HepG2 (cell line): ENCODE data around the gene C11orf91. TPM values are rescaled to one million over a fixed set of nuclear protein-coding genes. Genes with fewer than 3 reads are reported as not detected.

ENCODE experiments used
- ATAC-seq: fragments of 200-7000 bp; cut with Tn5 transposase; 3 replicates; pipeline ENCODE4 v1.9.1; 2020; ENCODE audit warnings: mild to moderate bottlenecking, moderate library complexity
- BruUV-seq: library from RNA; stranded (reverse); fragments of 400-500 nt; replicated peaks from 2 replicates; lab custom pipeline; 2021; lab: Mats Ljungman, UMichigan
- CTCF ChIA-PET: fragments of 300-600 bp; formaldehyde crosslinking; extraction: SDS; loops from one replicate; lab custom pipeline; 2021; ENCODE audit warnings: low total read pairs, inconsistent platforms, low intra/inter-chr PET ratio; lab: Yijun Ruan, JAX
- POLR2A ChIA-PET: fragments of 350-600 bp; sonication (Branson Sonifier 250); formaldehyde crosslinking; loops from one replicate; lab custom pipeline; 2020; ENCODE audit warnings: antibody characterized with exemption, inconsistent platforms; lab: Yijun Ruan, JAX
- DNase-seq: peaks from one replicate; pipeline ENCODE4 v3.0.0-alpha.2; 2015; ENCODE audit warnings: low spot score
- FAIRE-seq: peaks from 3 replicates; lab custom pipeline; 2011; peaks lifted over from hg19 to GRCh38; lab: Jason Lieb, UNC
- H2AFZ ChIP-seq: one replicate; pipeline ENCODE4 v1.6.1; 2011; ENCODE audit warnings: low read length, inconsistent platforms
- H3K27ac ChIP-seq: fragments of 300-600 bp; 3 replicates; pipeline ENCODE4 v1.8.0; 2011; ENCODE audit warnings: mixed run types, mild to moderate bottlenecking, mixed read lengths, low read length, inconsistent platforms; ENCODE audit not compliant: insufficient read depth; ENCODE audit errors: extremely low read length
- H3K27me3 ChIP-seq, 2 experiments: fragments of 200-600 bp in 1 of 2; 2 replicates in 1 of 2; 3 replicates in 1 of 2; pipeline versions ENCODE4 v1.6.0 to v1.8.0; 2011; ENCODE audit warnings: low read length in 2 of 2, mild to moderate bottlenecking in 2 of 2, moderate library complexity in 2 of 2, inconsistent platforms in 1 of 2; ENCODE audit not compliant: insufficient read depth in 2 of 2, control insufficient read depth in 1 of 2
- H3K36me3 ChIP-seq, 2 experiments: fragments of 200-600 bp in 1 of 2; replicated peaks in 1 of 2; 2 replicates in 1 of 2; 3 replicates in 1 of 2; pipeline versions ENCODE4 v1.5.1 to v1.8.0; 2011; ENCODE audit warnings: low read length in 2 of 2, inconsistent platforms in 1 of 2; ENCODE audit not compliant: insufficient read depth in 2 of 2, control insufficient read depth in 1 of 2
- H3K4me1 ChIP-seq: 2 replicates; pipeline ENCODE4 v1.5.1; 2012; ENCODE audit warnings: low read length, inconsistent platforms; ENCODE audit not compliant: insufficient read depth
- H3K4me2 ChIP-seq: 2 replicates; pipeline ENCODE4 v1.6.0; 2011; ENCODE audit warnings: low read depth, low read length, inconsistent platforms
- H3K4me3 ChIP-seq, 3 experiments: fragments of 200-600 bp in 1 of 3; sonication (generic), shearing (Covaris generic) in 1 of 3; replicated peaks in 1 of 3; 2 replicates each; pipeline ENCODE4 v1.5.1; 2011 to 2016; ENCODE audit warnings: low read length in 3 of 3, inconsistent platforms in 2 of 3, low read depth in 2 of 3, mild to moderate bottlenecking in 2 of 3, control low read depth in 1 of 3, mixed read lengths in 1 of 3; ENCODE audit not compliant: insufficient read depth in 1 of 3
- H3K79me2 ChIP-seq: one replicate; pipeline ENCODE4 v1.6.1; 2011; ENCODE audit warnings: low read length, inconsistent platforms; ENCODE audit not compliant: insufficient read depth
- H3K9ac ChIP-seq: 2 replicates; pipeline ENCODE4 v1.6.0; 2011; ENCODE audit warnings: mild to moderate bottlenecking, low read depth, low read length, inconsistent platforms; ENCODE audit not compliant: insufficient read depth
- H3K9me3 ChIP-seq: 2 replicates; pipeline ENCODE4 v1.5.1; 2012; ENCODE audit warnings: mild to moderate bottlenecking, low read length
- H4K20me1 ChIP-seq: 2 replicates; pipeline ENCODE4 v1.6.0; 2011; ENCODE audit warnings: inconsistent platforms, mild to moderate bottlenecking, low read length, moderate library complexity; ENCODE audit not compliant: insufficient read depth
- ARHGAP35 ChIP-seq: sonication (generic); formaldehyde crosslinking; IDR thresholded peaks from 2 replicates; pipeline ENCODE4 v1.9.0; 2022; ENCODE audit warnings: mild to moderate bottlenecking, inconsistent platforms, moderate library complexity, missing genetic modification reagents, borderline replicate concordance
- CTCF ChIP-seq: sonication (generic); formaldehyde crosslinking; IDR thresholded peaks from 2 replicates; pipeline ENCODE4 v1.5.0; 2020; ENCODE audit warnings: mild to moderate bottlenecking, missing genetic modification reagents, moderate library complexity
- EHMT2 ChIP-seq: fragments of 200-600 bp; sonication (generic); IDR thresholded peaks from 2 replicates; pipeline ENCODE4 v1.7.0; 2017; ENCODE audit warnings: antibody characterized with exemption, low read depth, low read length, borderline replicate concordance
- MAFK ChIP-seq, 2 experiments: IDR thresholded peaks in 1 of 2; conservative IDR thresholded peaks in 1 of 2; 2 replicates each; pipeline ENCODE4 v1.6.1; 2011; ENCODE audit warnings: improper control_type of control experiment in 2 of 2, low read length in 2 of 2
- SMC3 ChIP-seq: IDR thresholded peaks from 2 replicates; pipeline ENCODE4 v1.6.1; 2011; ENCODE audit warnings: low read length, improper control_type of control experiment
- STAG1 ChIP-seq: sonication (generic); formaldehyde crosslinking; IDR thresholded peaks from 2 replicates; pipeline ENCODE4 v1.4.0; 2020; ENCODE audit warnings: missing genetic modification reagents
- ZBTB7B ChIP-seq: sonication (generic); formaldehyde crosslinking; IDR thresholded peaks from 2 replicates; pipeline ENCODE4 v1.4.0; 2020; ENCODE audit warnings: missing genetic modification reagents
- ZNF672 ChIP-seq: sonication (generic); formaldehyde crosslinking; IDR thresholded peaks from 2 replicates; pipeline ENCODE4 v1.8.1; 2022; ENCODE audit warnings: missing genetic modification reagents
- WGBS: methylation state at CpG from one replicate; pipeline ENCODE4 v1.1.6; 2017; ENCODE audit warnings: low lambda C conversion rate; 5-methylcytosine and 5-hydroxymethylcytosine counted together
- in situ Hi-C: cut with HindIII; loops from 2 replicates; pipeline ENCODE4 v1.10.0; 2017; ENCODE audit warnings: low pct_unique_long_range_greater_than_20kb; ENCODE audit not compliant: extremely low pct_ligation_motif_present
- intact Hi-C: fragments of 100-400 bp; cut with micrococcal nuclease; formaldehyde crosslinking; loops from one replicate; pipeline ENCODE4 v1.10.0; 2022; ENCODE audit not compliant: unreplicated experiment
- polyA plus RNA-seq, 8 experiments: library from polyadenylated mRNA; depleted of rRNA in 3 of 8; stranded (reverse) in 7 of 8; unstranded in 1 of 8; fragments of >200 nt; fragmentation: Illumina TruSeq in 4 of 8; extraction: Trizol in 4 of 8; gene quantifications; 2 replicates each; pipeline versions ENCODE4 v1.2.1 to v1.2.3, GENCODE V29; 2011 to 2016; ENCODE audit warnings: low read depth in 4 of 8, missing spikeins in 1 of 8, mixed read lengths in 1 of 8; ENCODE audit not compliant: insufficient read depth in 1 of 8
- total RNA-seq, 5 experiments: library from RNA; depleted of rRNA; stranded (reverse); fragments of >200 nt; fragmentation: Illumina TruSeq; extraction: Trizol; gene quantifications; 2 replicates each; pipeline ENCODE4 v1.2.3, GENCODE V29; 2016; ENCODE audit warnings: low read depth in 1 of 5
- TF ChIP-seq, protein P1 (sequence below): sonication (generic); formaldehyde crosslinking; IDR thresholded peaks from 2 replicates; pipeline ENCODE4 v1.9.0; 2022; ENCODE audit warnings: missing genetic modification reagents, mild to moderate bottlenecking, borderline replicate concordance
- TF ChIP-seq, protein P2 (sequence below), 2 experiments: IDR thresholded peaks; 2 replicates each; pipeline ENCODE4 v1.6.1; 2011 to 2012; ENCODE audit warnings: low read length in 2 of 2, borderline replicate concordance in 1 of 2, low read depth in 1 of 2, mild to moderate bottlenecking in 1 of 2, moderate library complexity in 1 of 2

Gene C11orf91
- total and polyA plus RNA-seq, 2 of the 13 experiments (the other 11 are each of a cell fraction or from before 2014, with no cell fraction given): 0.35 TPM; not detected in 1

DNA sequence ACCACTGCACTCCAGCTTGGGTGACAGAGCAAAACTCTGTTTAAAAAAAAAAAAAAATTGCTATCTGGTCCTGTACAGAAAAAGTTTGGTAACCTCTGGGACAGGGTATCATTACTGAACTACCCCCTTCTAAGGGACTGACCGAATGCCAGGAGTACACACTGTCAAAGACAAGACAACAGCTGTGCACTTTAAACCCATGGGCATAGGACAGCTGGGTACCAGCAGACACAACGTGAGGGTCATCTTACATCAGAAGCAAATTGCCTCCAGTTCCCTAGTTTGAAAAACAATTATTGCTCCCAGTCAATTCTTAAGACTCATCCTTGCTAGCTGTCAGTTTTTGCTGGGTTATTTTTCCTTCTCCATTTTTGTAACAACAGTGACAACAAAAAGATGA is 17.8 kb upstream of the C11orf91 start:
- H3K9ac ChIP-seq: no peak overlapping the region
- TF ChIP-seq MAFK (conservative IDR thresholded peaks at IDR 0.05 in 1 of 2, IDR thresholded peaks at IDR 0.05 in 1 of 2; ENCODE audit: low read length in 2 of 2) (no peak), ZNF672 (CRISPR knock-in tag) (no peak)
- 81% methylated on average over 2 of the region's 2 CpGs for WGBS
- intact Hi-C loops: no loop called here
- FAIRE-seq: no peak
- H3K4me1 ChIP-seq: peaks cover 25% of the 10 kb centered on the region
- H3K79me2 ChIP-seq: peaks cover 11% of the 10 kb centered on the region
- no peaks in the 10 kb centered on the region; the same call in 1 of the 2 replicates for H4K20me1 ChIP-seq
- no peaks in the 10 kb centered on the region for H3K9me3 ChIP-seq
- no peaks in the 10 kb centered on the region for H3K27me3 ChIP-seq
- ChIA-PET CTCF (no interaction called here), POLR2A (no interaction called here)
- DNase-seq: no peak
- peaks cover 16 to 55% of the 10 kb centered on the region in 2 experiments for H3K36me3 ChIP-seq
- BruUV-seq: no TSS peak
- no peak overlapping the region for H3K4me2 ChIP-seq
- H3K4me3 ChIP-seq: no peak overlapping the region
- no peak overlapping the region for H2AFZ ChIP-seq
- no peak overlapping the region for H3K27ac ChIP-seq
- ATAC-seq: no peak
- in situ Hi-C loops: no loop called here

DNA sequence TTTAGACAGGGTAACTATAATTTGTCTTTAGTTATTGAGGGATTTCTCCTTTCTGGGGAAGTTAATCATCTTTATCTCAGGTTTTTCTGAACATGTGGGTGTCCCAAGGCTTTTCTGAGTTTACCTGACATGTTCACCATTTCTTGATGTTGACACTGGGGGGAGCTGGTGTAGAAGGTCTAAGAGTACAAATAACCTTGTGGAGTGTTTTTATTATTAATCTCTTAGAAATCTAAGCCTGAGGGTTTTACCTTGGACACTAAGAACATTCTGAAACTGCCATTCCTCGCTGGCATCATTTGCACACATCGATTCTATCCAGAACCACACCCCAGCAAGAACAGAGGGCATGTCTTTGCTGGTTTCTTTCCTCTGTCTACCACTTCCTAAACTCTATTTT is 15.6 kb upstream of the C11orf91 start:
- WGBS: 93% methylated on average over 2 of the region's 2 CpGs
- no peak overlapping the region for H3K4me2 ChIP-seq
- BruUV-seq: no TSS peak
- no peak overlapping the region for H3K4me3 ChIP-seq
- in situ Hi-C loops: no loop called here
- no peaks in the 10 kb centered on the region for H3K9me3 ChIP-seq
- ChIA-PET POLR2A (interaction anchor here (1.2 to 2.3 kb wide), 4 partner anchors 9 to 21 kb away, joined by 3 to 11 read pairs (median 6); partner anchors contain the start of genes C11orf91 and CD59), CTCF (interaction anchor here (1.3 kb wide), 1 partner anchor 25 kb away, joined by 4 read pairs; no protein-coding TSS in a partner anchor)
- H3K27me3 ChIP-seq: no peaks in the 10 kb centered on the region
- H3K9ac ChIP-seq: no peak overlapping the region
- H4K20me1 ChIP-seq: no peaks in the 10 kb centered on the region
- H3K36me3 ChIP-seq: peaks cover 7 to 59% of the 10 kb centered on the region in 2 experiments
- intact Hi-C loops: loop anchor here (1.0 kb wide), 1 partner anchor 26 kb away; no protein-coding TSS in a partner anchor
- H3K4me1 ChIP-seq: peaks cover 15% of the 10 kb centered on the region
- peak; percentile 53 for ATAC-seq
- peak; percentile 44 for TF ChIP-seq CTCF
- no peak for TF ChIP-seq ZBTB7B (CRISPR knock-in tag)
- TF ChIP-seq SMC3: peak; percentile 40; the same call in 1 of the 2 replicates
- TF ChIP-seq STAG1 (CRISPR knock-in tag): peak; percentile 16; the same call in 1 of the 2 replicates
- TF ChIP-seq, protein P1, sequence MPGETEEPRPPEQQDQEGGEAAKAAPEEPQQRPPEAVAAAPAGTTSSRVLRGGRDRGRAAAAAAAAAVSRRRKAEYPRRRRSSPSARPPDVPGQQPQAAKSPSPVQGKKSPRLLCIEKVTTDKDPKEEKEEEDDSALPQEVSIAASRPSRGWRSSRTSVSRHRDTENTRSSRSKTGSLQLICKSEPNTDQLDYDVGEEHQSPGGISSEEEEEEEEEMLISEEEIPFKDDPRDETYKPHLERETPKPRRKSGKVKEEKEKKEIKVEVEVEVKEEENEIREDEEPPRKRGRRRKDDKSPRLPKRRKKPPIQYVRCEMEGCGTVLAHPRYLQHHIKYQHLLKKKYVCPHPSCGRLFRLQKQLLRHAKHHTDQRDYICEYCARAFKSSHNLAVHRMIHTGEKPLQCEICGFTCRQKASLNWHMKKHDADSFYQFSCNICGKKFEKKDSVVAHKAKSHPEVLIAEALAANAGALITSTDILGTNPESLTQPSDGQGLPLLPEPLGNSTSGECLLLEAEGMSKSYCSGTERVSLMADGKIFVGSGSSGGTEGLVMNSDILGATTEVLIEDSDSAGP (CRISPR knock-in tag): no peak
- TF ChIP-seq ARHGAP35 (CRISPR knock-in tag): no peak
- no peak for TF ChIP-seq EHMT2
- TF ChIP-seq, protein P2, sequence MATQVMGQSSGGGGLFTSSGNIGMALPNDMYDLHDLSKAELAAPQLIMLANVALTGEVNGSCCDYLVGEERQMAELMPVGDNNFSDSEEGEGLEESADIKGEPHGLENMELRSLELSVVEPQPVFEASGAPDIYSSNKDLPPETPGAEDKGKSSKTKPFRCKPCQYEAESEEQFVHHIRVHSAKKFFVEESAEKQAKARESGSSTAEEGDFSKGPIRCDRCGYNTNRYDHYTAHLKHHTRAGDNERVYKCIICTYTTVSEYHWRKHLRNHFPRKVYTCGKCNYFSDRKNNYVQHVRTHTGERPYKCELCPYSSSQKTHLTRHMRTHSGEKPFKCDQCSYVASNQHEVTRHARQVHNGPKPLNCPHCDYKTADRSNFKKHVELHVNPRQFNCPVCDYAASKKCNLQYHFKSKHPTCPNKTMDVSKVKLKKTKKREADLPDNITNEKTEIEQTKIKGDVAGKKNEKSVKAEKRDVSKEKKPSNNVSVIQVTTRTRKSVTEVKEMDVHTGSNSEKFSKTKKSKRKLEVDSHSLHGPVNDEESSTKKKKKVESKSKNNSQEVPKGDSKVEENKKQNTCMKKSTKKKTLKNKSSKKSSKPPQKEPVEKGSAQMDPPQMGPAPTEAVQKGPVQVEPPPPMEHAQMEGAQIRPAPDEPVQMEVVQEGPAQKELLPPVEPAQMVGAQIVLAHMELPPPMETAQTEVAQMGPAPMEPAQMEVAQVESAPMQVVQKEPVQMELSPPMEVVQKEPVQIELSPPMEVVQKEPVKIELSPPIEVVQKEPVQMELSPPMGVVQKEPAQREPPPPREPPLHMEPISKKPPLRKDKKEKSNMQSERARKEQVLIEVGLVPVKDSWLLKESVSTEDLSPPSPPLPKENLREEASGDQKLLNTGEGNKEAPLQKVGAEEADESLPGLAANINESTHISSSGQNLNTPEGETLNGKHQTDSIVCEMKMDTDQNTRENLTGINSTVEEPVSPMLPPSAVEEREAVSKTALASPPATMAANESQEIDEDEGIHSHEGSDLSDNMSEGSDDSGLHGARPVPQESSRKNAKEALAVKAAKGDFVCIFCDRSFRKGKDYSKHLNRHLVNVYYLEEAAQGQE (IDR thresholded peaks at IDR 0.05; ENCODE audit: borderline replicate concordance in 1 of 2, low read depth in 1 of 2, low read length in 2 of 2): no peak
- TF ChIP-seq, all 625 proteins: peak for 3
- FAIRE-seq: no peak
- Histone ChIP-seq H2AFZ (no peak overlapping the region), H3K27ac (no peak overlapping the region), H3K79me2 (no peaks in the 10 kb centered on the region)
- no peak for DNase-seq
